ENCODE measurements around the gene KLKB1.
"Not testable (repeated sequence)": the region's sequence is repeated elsewhere in the genome, so short reads cannot be mapped to it uniquely, and the experiment has no call there.

GRCh38 chr4:186265250-186265649, 37.9 kb downstream of the KLKB1 start:
- TF ChIP-seq, protein P1, sequence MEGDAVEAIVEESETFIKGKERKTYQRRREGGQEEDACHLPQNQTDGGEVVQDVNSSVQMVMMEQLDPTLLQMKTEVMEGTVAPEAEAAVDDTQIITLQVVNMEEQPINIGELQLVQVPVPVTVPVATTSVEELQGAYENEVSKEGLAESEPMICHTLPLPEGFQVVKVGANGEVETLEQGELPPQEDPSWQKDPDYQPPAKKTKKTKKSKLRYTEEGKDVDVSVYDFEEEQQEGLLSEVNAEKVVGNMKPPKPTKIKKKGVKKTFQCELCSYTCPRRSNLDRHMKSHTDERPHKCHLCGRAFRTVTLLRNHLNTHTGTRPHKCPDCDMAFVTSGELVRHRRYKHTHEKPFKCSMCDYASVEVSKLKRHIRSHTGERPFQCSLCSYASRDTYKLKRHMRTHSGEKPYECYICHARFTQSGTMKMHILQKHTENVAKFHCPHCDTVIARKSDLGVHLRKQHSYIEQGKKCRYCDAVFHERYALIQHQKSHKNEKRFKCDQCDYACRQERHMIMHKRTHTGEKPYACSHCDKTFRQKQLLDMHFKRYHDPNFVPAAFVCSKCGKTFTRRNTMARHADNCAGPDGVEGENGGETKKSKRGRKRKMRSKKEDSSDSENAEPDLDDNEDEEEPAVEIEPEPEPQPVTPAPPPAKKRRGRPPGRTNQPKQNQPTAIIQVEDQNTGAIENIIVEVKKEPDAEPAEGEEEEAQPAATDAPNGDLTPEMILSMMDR (IDR thresholded peaks at IDR 0.05), result not testable (repeated sequence)
- not testable (repeated sequence) for TF ChIP-seq POLR2A (IDR thresholded peaks at IDR 0.05)

Data from uterus (tissue), 2 donors.